HepG2 (cell line): ENCODE results near the gene LRRC3. TPM values are rescaled to one million over a fixed set of nuclear protein-coding genes. Genes with fewer than 3 reads are reported as not detected.
"Not testable (repeated sequence)": the region's sequence is repeated elsewhere in the genome, so short reads cannot be mapped to it uniquely, and the experiment has no call there.

ENCODE experiments used
- ATAC-seq: fragments of 200-7000 bp; cut with Tn5 transposase; 3 replicates; pipeline ENCODE4 v1.9.1; 2020; ENCODE audit warnings: mild to moderate bottlenecking, moderate library complexity
- BruUV-seq: library from RNA; stranded (reverse); fragments of 400-500 nt; replicated peaks from 2 replicates; lab custom pipeline; 2021; lab: Mats Ljungman, UMichigan
- CTCF ChIA-PET: fragments of 300-600 bp; formaldehyde crosslinking; extraction: SDS; loops from one replicate; lab custom pipeline; 2021; ENCODE audit warnings: low total read pairs, inconsistent platforms, low intra/inter-chr PET ratio; lab: Yijun Ruan, JAX
- POLR2A ChIA-PET: fragments of 350-600 bp; sonication (Branson Sonifier 250); formaldehyde crosslinking; loops from one replicate; lab custom pipeline; 2020; ENCODE audit warnings: antibody characterized with exemption, inconsistent platforms; lab: Yijun Ruan, JAX
- DNase-seq: peaks from one replicate; pipeline ENCODE4 v3.0.0-alpha.2; 2015; ENCODE audit warnings: low spot score
- FAIRE-seq: peaks from 3 replicates; lab custom pipeline; 2011; peaks lifted over from hg19 to GRCh38; lab: Jason Lieb, UNC
- H2AFZ ChIP-seq: one replicate; pipeline ENCODE4 v1.6.1; 2011; ENCODE audit warnings: low read length, inconsistent platforms
- H3K27ac ChIP-seq: fragments of 300-600 bp; 3 replicates; pipeline ENCODE4 v1.8.0; 2011; ENCODE audit warnings: mixed run types, mild to moderate bottlenecking, mixed read lengths, low read length, inconsistent platforms; ENCODE audit not compliant: insufficient read depth; ENCODE audit errors: extremely low read length
- H3K27me3 ChIP-seq, 2 experiments: fragments of 200-600 bp in 1 of 2; 2 replicates in 1 of 2; 3 replicates in 1 of 2; pipeline versions ENCODE4 v1.6.0 to v1.8.0; 2011; ENCODE audit warnings: low read length in 2 of 2, mild to moderate bottlenecking in 2 of 2, moderate library complexity in 2 of 2, inconsistent platforms in 1 of 2; ENCODE audit not compliant: insufficient read depth in 2 of 2, control insufficient read depth in 1 of 2
- H3K36me3 ChIP-seq, 2 experiments: fragments of 200-600 bp in 1 of 2; replicated peaks in 1 of 2; 2 replicates in 1 of 2; 3 replicates in 1 of 2; pipeline versions ENCODE4 v1.5.1 to v1.8.0; 2011; ENCODE audit warnings: low read length in 2 of 2, inconsistent platforms in 1 of 2; ENCODE audit not compliant: insufficient read depth in 2 of 2, control insufficient read depth in 1 of 2
- H3K4me1 ChIP-seq: 2 replicates; pipeline ENCODE4 v1.5.1; 2012; ENCODE audit warnings: low read length, inconsistent platforms; ENCODE audit not compliant: insufficient read depth
- H3K4me2 ChIP-seq: 2 replicates; pipeline ENCODE4 v1.6.0; 2011; ENCODE audit warnings: low read depth, low read length, inconsistent platforms
- H3K4me3 ChIP-seq, 3 experiments: fragments of 200-600 bp in 1 of 3; sonication (generic), shearing (Covaris generic) in 1 of 3; replicated peaks in 1 of 3; 2 replicates each; pipeline ENCODE4 v1.5.1; 2011 to 2016; ENCODE audit warnings: low read length in 3 of 3, inconsistent platforms in 2 of 3, low read depth in 2 of 3, mild to moderate bottlenecking in 2 of 3, control low read depth in 1 of 3, mixed read lengths in 1 of 3; ENCODE audit not compliant: insufficient read depth in 1 of 3
- H3K79me2 ChIP-seq: one replicate; pipeline ENCODE4 v1.6.1; 2011; ENCODE audit warnings: low read length, inconsistent platforms; ENCODE audit not compliant: insufficient read depth
- H3K9ac ChIP-seq: 2 replicates; pipeline ENCODE4 v1.6.0; 2011; ENCODE audit warnings: mild to moderate bottlenecking, low read depth, low read length, inconsistent platforms; ENCODE audit not compliant: insufficient read depth
- H3K9me3 ChIP-seq: 2 replicates; pipeline ENCODE4 v1.5.1; 2012; ENCODE audit warnings: mild to moderate bottlenecking, low read length
- H4K20me1 ChIP-seq: 2 replicates; pipeline ENCODE4 v1.6.0; 2011; ENCODE audit warnings: inconsistent platforms, mild to moderate bottlenecking, low read length, moderate library complexity; ENCODE audit not compliant: insufficient read depth
- HNRNPL ChIP-seq: fragments of 200-400 bp; formaldehyde crosslinking; IDR thresholded peaks from 2 replicates; pipeline ENCODE4 v1.6.1; 2017; ENCODE audit warnings: mild to moderate bottlenecking, low read depth, low read length
- MLLT10 ChIP-seq: sonication (generic); formaldehyde crosslinking; IDR thresholded peaks from 2 replicates; pipeline ENCODE4 v1.4.0; 2020; ENCODE audit warnings: missing genetic modification reagents
- SMARCC2 ChIP-seq: fragments of 450-650 bp; IDR thresholded peaks from 2 replicates; pipeline ENCODE4 v1.6.1; 2017; ENCODE audit warnings: antibody characterized with exemption, mild to moderate bottlenecking
- ZKSCAN1 ChIP-seq: fragments of 150-350 bp; IDR thresholded peaks from 2 replicates; pipeline ENCODE4 v1.6.1; 2014; ENCODE audit warnings: low read length
- ZNF446 ChIP-seq: sonication (generic); formaldehyde crosslinking; IDR thresholded peaks from 2 replicates; pipeline ENCODE4 v1.5.0; 2020; ENCODE audit warnings: mild to moderate bottlenecking, missing genetic modification reagents
- WGBS: methylation state at CpG from one replicate; pipeline ENCODE4 v1.1.6; 2017; ENCODE audit warnings: low lambda C conversion rate; 5-methylcytosine and 5-hydroxymethylcytosine counted together
- in situ Hi-C: cut with HindIII; loops from 2 replicates; pipeline ENCODE4 v1.10.0; 2017; ENCODE audit warnings: low pct_unique_long_range_greater_than_20kb; ENCODE audit not compliant: extremely low pct_ligation_motif_present
- intact Hi-C: fragments of 100-400 bp; cut with micrococcal nuclease; formaldehyde crosslinking; loops from one replicate; pipeline ENCODE4 v1.10.0; 2022; ENCODE audit not compliant: unreplicated experiment
- polyA plus RNA-seq, 8 experiments: library from polyadenylated mRNA; depleted of rRNA in 3 of 8; stranded (reverse) in 7 of 8; unstranded in 1 of 8; fragments of >200 nt; fragmentation: Illumina TruSeq in 4 of 8; extraction: Trizol in 4 of 8; gene quantifications; 2 replicates each; pipeline versions ENCODE4 v1.2.1 to v1.2.3, GENCODE V29; 2011 to 2016; ENCODE audit warnings: low read depth in 4 of 8, missing spikeins in 1 of 8, mixed read lengths in 1 of 8; ENCODE audit not compliant: insufficient read depth in 1 of 8
- total RNA-seq, 5 experiments: library from RNA; depleted of rRNA; stranded (reverse); fragments of >200 nt; fragmentation: Illumina TruSeq; extraction: Trizol; gene quantifications; 2 replicates each; pipeline ENCODE4 v1.2.3, GENCODE V29; 2016; ENCODE audit warnings: low read depth in 1 of 5

Gene LRRC3
- total and polyA plus RNA-seq, 2 of the 13 experiments (the other 11 are each of a cell fraction or from before 2014, with no cell fraction given) = 4.8 to 16.5 TPM

DNA sequence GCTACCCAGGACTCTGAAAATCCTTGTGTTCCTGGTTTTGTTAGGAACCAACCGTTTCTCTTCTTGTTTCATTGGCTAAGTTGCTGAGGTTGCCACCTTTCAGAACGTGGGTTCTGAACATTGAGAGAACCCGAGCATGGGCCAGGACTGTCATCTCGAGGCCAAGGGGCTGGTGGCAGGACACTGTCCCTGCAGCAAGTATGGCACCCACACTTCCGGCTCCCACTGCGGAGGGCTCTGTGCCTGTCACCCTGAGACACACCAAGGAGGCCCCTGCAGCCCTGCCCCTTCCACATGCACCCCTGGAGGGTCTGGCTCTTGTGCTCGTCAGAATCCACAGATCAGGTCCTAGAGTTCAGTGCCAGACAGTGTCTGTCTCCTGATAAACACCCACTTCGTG, 39.1 kb upstream of the LRRC3 start:
- ChIA-PET POLR2A (no interaction called here), CTCF (no interaction called here)
- Histone ChIP-seq H3K9me3 (peaks cover 6% of the 10 kb centered on the region; the same call in 1 of the 2 replicates), H3K27me3 (peaks cover 0 to 16% of the 10 kb centered on the region in 2 experiments; a peak in 3 of 5 replicates), H2AFZ (no peak overlapping the region), H3K9ac (no peak overlapping the region), H4K20me1 (no peaks in the 10 kb centered on the region), H3K4me2 (no peak overlapping the region), H3K27ac (no peak overlapping the region), H3K36me3 (no peaks in the 10 kb centered on the region), H3K4me1 (no peaks in the 10 kb centered on the region), H3K4me3 (no peak overlapping the region), H3K79me2 (no peaks in the 10 kb centered on the region)
- 3% methylated on average over 4 of the region's 8 CpGs for WGBS
- ATAC-seq (no peak; the same call in 2 of the 3 replicates), FAIRE-seq (no peak), DNase-seq (no peak)
- intact Hi-C loops (no loop called here), in situ Hi-C loops (no loop called here)
- BruUV-seq = no TSS peak
- TF ChIP-seq SMARCC2 = no peak
- TF ChIP-seq ZKSCAN1 = no peak
- TF ChIP-seq MLLT10 (CRISPR knock-in tag) = no peak
- no peak for TF ChIP-seq ZNF446

DNA sequence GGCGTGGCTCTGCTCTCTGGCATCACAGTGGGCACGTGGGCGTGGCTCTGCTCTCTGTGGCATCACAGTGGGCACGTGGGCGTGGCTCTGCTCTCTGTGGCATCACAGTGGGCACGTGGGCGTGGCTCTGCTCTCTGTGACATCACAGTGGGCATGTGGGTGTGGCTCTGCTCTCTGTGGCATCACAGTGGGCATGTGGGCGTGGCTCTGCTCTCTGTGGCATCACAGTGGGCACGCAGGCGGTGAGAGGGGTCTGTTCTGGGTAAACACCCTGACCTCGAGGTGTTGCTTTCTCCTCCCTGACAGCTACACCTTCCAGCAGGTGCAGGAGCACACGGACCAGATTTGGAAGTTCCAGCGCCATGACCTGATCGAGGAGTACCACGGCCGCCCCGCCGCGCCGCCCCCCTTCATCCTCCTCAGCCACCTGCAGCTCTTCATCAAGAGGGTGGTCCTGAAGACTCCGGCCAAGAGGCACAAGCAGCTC, 37.6 kb upstream of the LRRC3 start:
- H3K4me2 ChIP-seq, H3K9ac ChIP-seq, H3K79me2 ChIP-seq, CTCF ChIA-PET, ATAC-seq, FAIRE-seq, POLR2A ChIA-PET, H3K27ac ChIP-seq, intact Hi-C loops, H2AFZ ChIP-seq, H3K4me3 ChIP-seq, BruUV-seq, H4K20me1 ChIP-seq, H3K4me1 ChIP-seq, DNase-seq, in situ Hi-C loops, H3K36me3 ChIP-seq, H3K9me3 ChIP-seq: not testable (repeated sequence)
- peaks cover 0 to 16% of the 10 kb centered on the region in 2 experiments; a peak in 3 of 5 replicates for H3K27me3 ChIP-seq
- no CpG with 5 or more reads among the region's 21 CpGs for WGBS
- TF ChIP-seq HNRNPL = peak; percentile 46; the same call in 1 of the 2 replicates
